Type B pancreatic cell (in vitro differentiated cells): ENCODE data around the gene UNC13B. TPM values are rescaled to one million over a fixed set of nuclear protein-coding genes. Genes with fewer than 3 reads are reported as not detected.

Experiments
- DNase-seq: peaks from one replicate; pipeline ENCODE4 v3.0.0; 2021; ENCODE audit warnings: mixed read lengths; ENCODE audit not compliant: unreplicated experiment; ENCODE audit errors: extremely low spot score
- H3K27ac Mint-ChIP-seq: 2 replicates; pipeline ENCODE4 v1.8.0; 2021; ENCODE audit warnings: mild to moderate bottlenecking, mixed read lengths
- H3K27me3 Mint-ChIP-seq: 2 replicates; pipeline ENCODE4 v1.8.0; 2021; ENCODE audit warnings: mixed read lengths
- H3K36me3 Mint-ChIP-seq: 2 replicates; pipeline ENCODE4 v1.8.0; 2021; ENCODE audit warnings: mixed read lengths
- H3K4me1 Mint-ChIP-seq: one replicate; pipeline ENCODE4 v1.8.0; 2021; ENCODE audit warnings: mixed read lengths; ENCODE audit not compliant: unreplicated experiment
- H3K4me3 Mint-ChIP-seq: 2 replicates; pipeline ENCODE4 v1.8.0; 2021; ENCODE audit warnings: mild to moderate bottlenecking, mixed read lengths
- H3K9me3 Mint-ChIP-seq: 2 replicates; pipeline ENCODE4 v1.8.0; 2021; ENCODE audit warnings: mixed read lengths
- total RNA-seq: library from RNA; stranded (reverse); gene quantifications from 2 replicates; pipeline ENCODE4 v1.2.1, GENCODE V29; 2021; ENCODE audit warnings: low replicate concordance
- TF ChIP-seq, protein P1 (sequence below): fragments of 200-600 bp; sonication (generic); conservative IDR thresholded peaks from 2 replicates; pipeline ENCODE4 v1.5.0; 2021; ENCODE audit warnings: antibody characterized with exemption, mild to moderate bottlenecking

The UNC13B gene
- total RNA-seq, 1 donor from 2014 or later, result 48.9 TPM

- H3K4me1 Mint-ChIP-seq, result no peaks in the 10 kb centered on the region
- TF ChIP-seq, protein P1, sequence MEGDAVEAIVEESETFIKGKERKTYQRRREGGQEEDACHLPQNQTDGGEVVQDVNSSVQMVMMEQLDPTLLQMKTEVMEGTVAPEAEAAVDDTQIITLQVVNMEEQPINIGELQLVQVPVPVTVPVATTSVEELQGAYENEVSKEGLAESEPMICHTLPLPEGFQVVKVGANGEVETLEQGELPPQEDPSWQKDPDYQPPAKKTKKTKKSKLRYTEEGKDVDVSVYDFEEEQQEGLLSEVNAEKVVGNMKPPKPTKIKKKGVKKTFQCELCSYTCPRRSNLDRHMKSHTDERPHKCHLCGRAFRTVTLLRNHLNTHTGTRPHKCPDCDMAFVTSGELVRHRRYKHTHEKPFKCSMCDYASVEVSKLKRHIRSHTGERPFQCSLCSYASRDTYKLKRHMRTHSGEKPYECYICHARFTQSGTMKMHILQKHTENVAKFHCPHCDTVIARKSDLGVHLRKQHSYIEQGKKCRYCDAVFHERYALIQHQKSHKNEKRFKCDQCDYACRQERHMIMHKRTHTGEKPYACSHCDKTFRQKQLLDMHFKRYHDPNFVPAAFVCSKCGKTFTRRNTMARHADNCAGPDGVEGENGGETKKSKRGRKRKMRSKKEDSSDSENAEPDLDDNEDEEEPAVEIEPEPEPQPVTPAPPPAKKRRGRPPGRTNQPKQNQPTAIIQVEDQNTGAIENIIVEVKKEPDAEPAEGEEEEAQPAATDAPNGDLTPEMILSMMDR, result no peak
- H3K27me3 Mint-ChIP-seq, result no peaks in the 10 kb centered on the region
- no peaks in the 10 kb centered on the region for H3K9me3 Mint-ChIP-seq
- no peaks in the 10 kb centered on the region for H3K36me3 Mint-ChIP-seq
- no peak overlapping the region for H3K4me3 Mint-ChIP-seq
- H3K27ac Mint-ChIP-seq, result no peak overlapping the region
- no peak for DNase-seq
Measured at GRCh38 chr9:35277628-35278359, 116.0 kb downstream of the UNC13B start.

DNA sequence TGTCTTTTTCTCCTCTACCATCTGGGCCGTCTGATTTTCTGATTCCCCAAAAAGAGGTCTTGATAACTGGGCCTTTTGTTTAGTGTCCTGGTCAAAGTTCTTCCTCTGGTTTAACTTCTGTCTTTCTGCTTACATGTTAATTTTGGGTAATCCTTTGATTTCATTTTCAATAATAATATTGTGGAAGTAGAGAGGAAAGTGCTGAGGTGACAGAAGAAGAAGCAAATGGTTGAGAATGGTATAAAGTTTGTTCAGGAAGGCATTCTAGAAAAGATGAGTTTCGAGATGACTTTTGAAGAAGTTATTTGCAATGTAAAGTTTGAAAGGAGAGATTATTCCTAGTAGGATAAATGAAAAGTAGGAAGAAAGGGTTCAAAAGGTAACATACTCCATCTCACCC is 118.1 kb downstream of the UNC13B start:
- Mint-ChIP-seq H3K4me3 (no peak overlapping the region), H3K27ac (no peak overlapping the region), H3K9me3 (no peaks in the 10 kb centered on the region), H3K4me1 (no peaks in the 10 kb centered on the region), H3K27me3 (no peaks in the 10 kb centered on the region), H3K36me3 (no peaks in the 10 kb centered on the region)
- TF ChIP-seq, protein P1, result no peak
- no peak for DNase-seq

- no peaks in the 10 kb centered on the region for H3K4me1 Mint-ChIP-seq
- no peaks in the 10 kb centered on the region for H3K36me3 Mint-ChIP-seq
- H3K27me3 Mint-ChIP-seq, result no peaks in the 10 kb centered on the region
- no peaks in the 10 kb centered on the region for H3K9me3 Mint-ChIP-seq
- TF ChIP-seq, protein P1, result no peak
- H3K4me3 Mint-ChIP-seq, result no peak overlapping the region
- no peak overlapping the region for H3K27ac Mint-ChIP-seq
- DNase-seq, result no peak
Measured at GRCh38 chr9:35280399-35280798, 118.6 kb downstream of the UNC13B start.

GRCh38 chr9:35285731-35286130 is 123.9 kb downstream of the UNC13B start:
- no peak for DNase-seq
- Mint-ChIP-seq H3K36me3 (peaks cover 9% of the 10 kb centered on the region), H3K4me3 (no peak overlapping the region), H3K27me3 (no peaks in the 10 kb centered on the region), H3K27ac (no peak overlapping the region), H3K9me3 (peaks cover 6% of the 10 kb centered on the region), H3K4me1 (no peaks in the 10 kb centered on the region)
- TF ChIP-seq, protein P1, result no peak

- no peaks in the 10 kb centered on the region for H3K4me1 Mint-ChIP-seq
- no peaks in the 10 kb centered on the region for H3K27me3 Mint-ChIP-seq
- peaks cover 6% of the 10 kb centered on the region for H3K9me3 Mint-ChIP-seq
- H3K4me3 Mint-ChIP-seq, result no peak overlapping the region
- no peak overlapping the region for H3K27ac Mint-ChIP-seq
- H3K36me3 Mint-ChIP-seq, result peaks cover 9% of the 10 kb centered on the region
- TF ChIP-seq, protein P1, result no peak
- no peak for DNase-seq
Measured at GRCh38 chr9:35286381-35286780, 124.6 kb downstream of the UNC13B start.
